HL-60 (cell line): Measurements from ENCODE around the gene RNF214.

Source experiments
- DNase-seq, 2 experiments: peaks; one replicate each; pipeline ENCODE4 v3.0.0-alpha.2; 2010 to 2020; ENCODE audit warnings: low read depth in 1 of 2, low spot score in 1 of 2
- H3K27ac ChIP-seq: fragments of 250-450 bp; sonication (Bioruptor Pico); replicated peaks from 2 replicates; pipeline ENCODE4 v1.5.1; 2020; ENCODE audit warnings: mild to moderate bottlenecking, moderate library complexity
- H3K27me3 ChIP-seq: fragments of 250-450 bp; sonication (Bioruptor Pico); 2 replicates; pipeline ENCODE4 v1.5.1; 2021; ENCODE audit warnings: mild to moderate bottlenecking, moderate library complexity; ENCODE audit not compliant: insufficient read depth, poor library complexity, severe bottlenecking
- H3K4me3 ChIP-seq: replicated peaks from 2 replicates; pipeline ENCODE4 v1.5.1; 2011; ENCODE audit warnings: mild to moderate bottlenecking, control low read depth, low read length; ENCODE audit not compliant: insufficient read depth
- CTCF ChIP-seq: IDR thresholded peaks from one replicate; pipeline ENCODE4 v1.5.1; 2011; ENCODE audit warnings: low read length, control low read depth, inconsistent platforms; ENCODE audit not compliant: insufficient read depth
- GABPA ChIP-seq: IDR thresholded peaks from 2 replicates; pipeline ENCODE4 v1.6.1; 2012; ENCODE audit warnings: low read depth
- POLR2AphosphoS5 ChIP-seq: IDR thresholded peaks from 2 replicates; pipeline ENCODE4 v1.6.1; 2012; ENCODE audit warnings: low read depth
- REST ChIP-seq: IDR thresholded peaks from 2 replicates; pipeline ENCODE4 v1.6.1; 2012; ENCODE audit warnings: low read depth; ENCODE audit not compliant: insufficient replicate concordance
- SPI1 ChIP-seq: IDR thresholded peaks from 2 replicates; pipeline ENCODE4 v1.6.1; 2012; ENCODE audit warnings: low read depth, mild to moderate bottlenecking, borderline replicate concordance

The RNF214 gene

GRCh38 chr11:117289795-117290194, 57.3 kb downstream of the RNF214 start:
- no peak for DNase-seq
- H3K4me3 ChIP-seq: no peak overlapping the region
- no peak for TF ChIP-seq POLR2AphosphoS5
- TF ChIP-seq CTCF: no peak
- TF ChIP-seq GABPA: no peak
- H3K27me3 ChIP-seq: no peaks in the 10 kb centered on the region
- H3K27ac ChIP-seq: no peak overlapping the region

- Histone ChIP-seq H3K27me3 (no peaks in the 10 kb centered on the region), H3K27ac (no peak within 1 kb of the TSS), H3K4me3 (no peak within 1 kb of the TSS)
- peak in 1 of 2 experiments; percentile 7 for DNase-seq
- TF ChIP-seq SPI1 (no peak), REST (no peak), GABPA (no peak), CTCF (no peak), POLR2AphosphoS5 (no peak)
Observed at GRCh38 chr11:117290809-117291396, 58.4 kb downstream of the RNF214 start, which contains the start of gene BACE1-AS. TSS of gene BACE1-AS (plus strand) at chr11:117291346.

- H3K27me3 ChIP-seq: no peaks in the 10 kb centered on the region
- H3K27ac ChIP-seq: no peak overlapping the region
- no peak overlapping the region for H3K4me3 ChIP-seq
- no peak for DNase-seq
- TF ChIP-seq CTCF: no peak
- no peak for TF ChIP-seq REST
- TF ChIP-seq POLR2AphosphoS5: no peak
- no peak for TF ChIP-seq GABPA
- no peak for TF ChIP-seq SPI1
Observed at GRCh38 chr11:117292616-117293015, 60.1 kb downstream of the RNF214 start.

GRCh38 chr11:117295438-117296137, 63.1 kb downstream of the RNF214 start:
- H3K27me3 ChIP-seq: no peaks in the 10 kb centered on the region
- H3K27ac ChIP-seq: no peak overlapping the region
- no peak for TF ChIP-seq SPI1
- TF ChIP-seq GABPA: no peak
- no peak for TF ChIP-seq POLR2AphosphoS5
- no peak for TF ChIP-seq CTCF
- no peak for TF ChIP-seq REST
- no peak overlapping the region for H3K4me3 ChIP-seq
- DNase-seq: no peak
